ENCODE results near the gene GPR17.

DNA sequence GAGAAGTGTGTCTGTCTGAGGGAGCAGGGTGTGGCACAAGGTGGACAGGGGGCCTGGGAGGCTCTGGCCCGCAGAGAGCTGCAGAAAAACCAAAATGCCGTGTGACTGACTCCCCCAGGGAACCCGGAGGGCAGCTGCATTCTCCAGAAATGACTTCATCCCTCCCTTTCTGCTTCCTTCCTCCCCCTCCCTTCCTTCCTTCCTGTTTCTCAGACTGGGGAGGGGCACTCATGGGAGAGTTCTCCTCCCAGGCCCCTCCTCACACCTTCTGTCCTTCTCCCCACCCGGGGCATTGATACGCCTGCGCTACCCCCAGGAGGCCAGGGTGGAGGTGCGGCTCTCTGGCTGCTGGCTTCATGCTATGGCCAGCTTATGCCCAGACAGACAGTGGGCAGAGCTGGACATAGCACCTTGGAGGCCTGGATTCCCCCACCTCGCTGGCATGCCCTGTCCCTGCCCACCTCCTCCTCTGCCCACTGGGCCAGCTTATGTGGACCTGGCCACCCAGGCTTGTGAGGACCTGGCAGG lies 8.2 kb upstream of the GPR17 start:
- TF ChIP-seq, protein P1, sequence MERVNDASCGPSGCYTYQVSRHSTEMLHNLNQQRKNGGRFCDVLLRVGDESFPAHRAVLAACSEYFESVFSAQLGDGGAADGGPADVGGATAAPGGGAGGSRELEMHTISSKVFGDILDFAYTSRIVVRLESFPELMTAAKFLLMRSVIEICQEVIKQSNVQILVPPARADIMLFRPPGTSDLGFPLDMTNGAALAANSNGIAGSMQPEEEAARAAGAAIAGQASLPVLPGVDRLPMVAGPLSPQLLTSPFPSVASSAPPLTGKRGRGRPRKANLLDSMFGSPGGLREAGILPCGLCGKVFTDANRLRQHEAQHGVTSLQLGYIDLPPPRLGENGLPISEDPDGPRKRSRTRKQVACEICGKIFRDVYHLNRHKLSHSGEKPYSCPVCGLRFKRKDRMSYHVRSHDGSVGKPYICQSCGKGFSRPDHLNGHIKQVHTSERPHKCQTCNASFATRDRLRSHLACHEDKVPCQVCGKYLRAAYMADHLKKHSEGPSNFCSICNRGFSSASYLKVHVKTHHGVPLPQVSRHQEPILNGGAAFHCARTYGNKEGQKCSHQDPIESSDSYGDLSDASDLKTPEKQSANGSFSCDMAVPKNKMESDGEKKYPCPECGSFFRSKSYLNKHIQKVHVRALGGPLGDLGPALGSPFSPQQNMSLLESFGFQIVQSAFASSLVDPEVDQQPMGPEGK (CRISPR knock-in tag; IDR thresholded peaks at IDR 0.05; ENCODE audit: borderline replicate concordance): no peak
- TF ChIP-seq ZNF70 (CRISPR knock-in tag; IDR thresholded peaks at IDR 0.05) (no peak), BACH2 (CRISPR knock-in tag; IDR thresholded peaks at IDR 0.05; ENCODE audit: borderline replicate concordance) (no peak), ZFP30 (CRISPR knock-in tag; IDR thresholded peaks at IDR 0.05) (no peak), TOX (CRISPR knock-in tag; IDR thresholded peaks at IDR 0.05; ENCODE audit: borderline replicate concordance) (no peak), CSDC2 (CRISPR knock-in tag; IDR thresholded peaks at IDR 0.05) (no peak)
- TF ChIP-seq, protein P2, sequence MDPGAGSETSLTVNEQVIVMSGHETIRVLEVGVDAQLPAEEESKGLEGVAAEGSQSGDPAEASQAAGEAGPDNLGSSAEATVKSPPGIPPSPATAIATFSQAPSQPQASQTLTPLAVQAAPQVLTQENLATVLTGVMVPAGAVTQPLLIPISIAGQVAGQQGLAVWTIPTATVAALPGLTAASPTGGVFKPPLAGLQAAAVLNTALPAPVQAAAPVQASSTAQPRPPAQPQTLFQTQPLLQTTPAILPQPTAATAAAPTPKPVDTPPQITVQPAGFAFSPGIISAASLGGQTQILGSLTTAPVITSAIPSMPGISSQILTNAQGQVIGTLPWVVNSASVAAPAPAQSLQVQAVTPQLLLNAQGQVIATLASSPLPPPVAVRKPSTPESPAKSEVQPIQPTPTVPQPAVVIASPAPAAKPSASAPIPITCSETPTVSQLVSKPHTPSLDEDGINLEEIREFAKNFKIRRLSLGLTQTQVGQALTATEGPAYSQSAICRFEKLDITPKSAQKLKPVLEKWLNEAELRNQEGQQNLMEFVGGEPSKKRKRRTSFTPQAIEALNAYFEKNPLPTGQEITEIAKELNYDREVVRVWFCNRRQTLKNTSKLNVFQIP (CRISPR knock-in tag; IDR thresholded peaks at IDR 0.05; ENCODE audit: borderline replicate concordance, low read depth): no peak
- TF ChIP-seq, protein P3, sequence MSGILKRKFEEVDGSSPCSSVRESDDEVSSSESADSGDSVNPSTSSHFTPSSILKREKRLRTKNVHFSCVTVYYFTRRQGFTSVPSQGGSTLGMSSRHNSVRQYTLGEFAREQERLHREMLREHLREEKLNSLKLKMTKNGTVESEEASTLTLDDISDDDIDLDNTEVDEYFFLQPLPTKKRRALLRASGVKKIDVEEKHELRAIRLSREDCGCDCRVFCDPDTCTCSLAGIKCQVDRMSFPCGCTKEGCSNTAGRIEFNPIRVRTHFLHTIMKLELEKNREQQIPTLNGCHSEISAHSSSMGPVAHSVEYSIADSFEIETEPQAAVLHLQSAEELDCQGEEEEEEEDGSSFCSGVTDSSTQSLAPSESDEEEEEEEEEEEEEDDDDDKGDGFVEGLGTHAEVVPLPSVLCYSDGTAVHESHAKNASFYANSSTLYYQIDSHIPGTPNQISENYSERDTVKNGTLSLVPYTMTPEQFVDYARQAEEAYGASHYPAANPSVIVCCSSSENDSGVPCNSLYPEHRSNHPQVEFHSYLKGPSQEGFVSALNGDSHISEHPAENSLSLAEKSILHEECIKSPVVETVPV (CRISPR knock-in tag; IDR thresholded peaks at IDR 0.05): no peak

Data from SK-N-SH treated with all-trans-retinoic acid at 6 μM for 48 hours (cell line).